Fibroblast of mammary gland (primary cell): ENCODE measurements around the gene DAB2IP.

Source experiments
- DNase-seq: peaks from one replicate; pipeline ENCODE4 v3.0.0-alpha.2; 2010; ENCODE audit warnings: low read depth
- H3K4me3 ChIP-seq: 2 replicates; pipeline ENCODE4 v1.5.1; 2011; ENCODE audit warnings: low read depth, mild to moderate bottlenecking, low read length, moderate library complexity; ENCODE audit not compliant: control insufficient read depth
- TF ChIP-seq, protein P1 (sequence below): conservative IDR thresholded peaks from 2 replicates; pipeline ENCODE4 v1.5.1; 2011; ENCODE audit warnings: low read depth, low read length, inconsistent platforms; ENCODE audit not compliant: control insufficient read depth, insufficient read depth

Gene DAB2IP

DNA sequence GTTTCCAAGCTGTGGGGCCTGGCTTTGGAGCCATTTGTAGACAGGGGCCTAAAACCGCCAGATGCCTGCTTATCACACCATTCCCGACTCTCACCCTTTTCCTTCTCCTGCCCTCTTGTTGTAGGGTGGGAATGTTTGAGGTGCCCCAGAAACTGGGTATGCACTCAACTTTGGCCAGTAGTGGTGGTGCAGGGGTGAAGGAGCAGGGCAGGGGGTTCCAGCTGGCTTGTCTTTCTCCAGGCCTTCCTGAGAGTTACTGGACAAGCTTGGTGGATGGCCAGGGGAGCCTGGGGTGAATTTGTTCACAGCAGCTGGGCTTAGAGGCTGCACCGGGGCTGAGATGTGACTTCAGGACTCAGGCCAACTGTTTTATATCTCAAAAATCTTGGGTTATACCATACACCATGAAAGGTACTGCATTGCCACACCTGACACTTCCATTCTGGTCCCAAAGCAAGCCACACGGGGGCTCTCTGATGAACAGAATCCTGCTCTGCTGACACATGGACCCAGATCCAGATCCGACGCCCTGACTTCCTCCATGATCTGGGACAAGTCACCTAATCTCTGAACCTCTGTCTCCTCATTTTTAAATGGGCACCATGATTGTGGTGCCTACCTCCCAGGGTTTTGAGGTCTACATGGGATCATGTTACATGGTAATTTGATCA, 62.1 kb downstream of the DAB2IP start:
- TF ChIP-seq, protein P1, sequence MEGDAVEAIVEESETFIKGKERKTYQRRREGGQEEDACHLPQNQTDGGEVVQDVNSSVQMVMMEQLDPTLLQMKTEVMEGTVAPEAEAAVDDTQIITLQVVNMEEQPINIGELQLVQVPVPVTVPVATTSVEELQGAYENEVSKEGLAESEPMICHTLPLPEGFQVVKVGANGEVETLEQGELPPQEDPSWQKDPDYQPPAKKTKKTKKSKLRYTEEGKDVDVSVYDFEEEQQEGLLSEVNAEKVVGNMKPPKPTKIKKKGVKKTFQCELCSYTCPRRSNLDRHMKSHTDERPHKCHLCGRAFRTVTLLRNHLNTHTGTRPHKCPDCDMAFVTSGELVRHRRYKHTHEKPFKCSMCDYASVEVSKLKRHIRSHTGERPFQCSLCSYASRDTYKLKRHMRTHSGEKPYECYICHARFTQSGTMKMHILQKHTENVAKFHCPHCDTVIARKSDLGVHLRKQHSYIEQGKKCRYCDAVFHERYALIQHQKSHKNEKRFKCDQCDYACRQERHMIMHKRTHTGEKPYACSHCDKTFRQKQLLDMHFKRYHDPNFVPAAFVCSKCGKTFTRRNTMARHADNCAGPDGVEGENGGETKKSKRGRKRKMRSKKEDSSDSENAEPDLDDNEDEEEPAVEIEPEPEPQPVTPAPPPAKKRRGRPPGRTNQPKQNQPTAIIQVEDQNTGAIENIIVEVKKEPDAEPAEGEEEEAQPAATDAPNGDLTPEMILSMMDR: no peak
- no peak overlapping the region for H3K4me3 ChIP-seq

GRCh38 chr9:121714075-121714705, 62.8 kb downstream of the DAB2IP start:
- TF ChIP-seq, protein P1: no peak
- no peak overlapping the region for H3K4me3 ChIP-seq
- DNase-seq: no peak

More for the DNA sequence above, 62.1 kb downstream of the DAB2IP start:
- no peak for DNase-seq

DNA sequence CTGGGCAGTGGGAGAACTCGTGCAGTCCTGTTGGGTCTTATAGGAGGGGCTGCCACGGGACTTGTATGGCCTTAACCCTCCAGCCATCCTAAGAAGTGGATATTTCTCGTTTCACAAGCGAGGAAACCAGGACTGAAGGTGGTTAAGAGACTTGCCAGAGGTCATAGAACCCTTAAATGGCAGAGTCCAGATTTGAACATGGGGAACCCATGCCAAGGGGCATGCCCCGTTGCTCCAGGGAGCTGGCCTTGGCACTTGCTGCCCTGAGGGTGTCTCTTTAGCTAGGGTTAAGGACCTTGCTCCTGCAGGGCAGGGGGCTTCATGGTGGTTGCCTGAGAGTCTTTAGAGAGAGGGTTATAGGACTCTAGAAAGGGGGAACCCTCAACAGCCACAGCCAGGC, 63.4 kb downstream of the DAB2IP start:
- no peak overlapping the region for H3K4me3 ChIP-seq
- no peak for DNase-seq
- TF ChIP-seq, protein P1: no peak

GRCh38 chr9:121717141-121717991, 65.9 kb downstream of the DAB2IP start:
- no peak for DNase-seq
- H3K4me3 ChIP-seq: no peak overlapping the region

DNA sequence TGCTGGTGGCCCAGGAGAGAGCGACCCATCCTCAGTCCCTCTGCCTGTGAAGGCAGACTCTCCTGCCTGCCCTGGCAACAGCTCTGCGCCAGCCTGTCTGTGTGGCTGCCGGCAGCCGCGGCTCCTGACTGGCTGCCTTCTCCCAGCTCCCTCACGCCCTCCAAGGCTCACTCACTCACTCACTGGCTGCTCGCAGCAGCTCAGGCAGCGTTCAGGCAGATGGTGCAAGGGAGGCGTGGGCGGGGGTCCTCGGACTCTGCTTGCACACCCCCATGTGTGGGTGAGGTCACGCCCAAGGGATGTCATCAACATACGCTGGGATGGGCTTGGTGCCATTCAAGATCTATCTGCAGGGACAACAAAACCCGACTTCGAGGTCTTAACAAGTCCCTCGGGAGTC, 66.7 kb downstream of the DAB2IP start:
- no peak overlapping the region for H3K4me3 ChIP-seq
- TF ChIP-seq, protein P1: no peak
- DNase-seq: peak; percentile 54

More at GRCh38 chr9:121717141-121717991, 65.9 kb downstream of the DAB2IP start:
- TF ChIP-seq, protein P1: no peak

- no peak for DNase-seq
- TF ChIP-seq, protein P1: no peak
- H3K4me3 ChIP-seq: no peak overlapping the region
Observed at GRCh38 chr9:121718501-121718900, 67.1 kb downstream of the DAB2IP start.
